ENCODE measurements around the gene MSRB2. TPM values are rescaled to one million over a fixed set of nuclear protein-coding genes. Genes with fewer than 3 reads are reported as not detected.

The MSRB2 gene
- total RNA-seq, 2 experiments from 2014 or later, result 6.0 to 9.7 TPM

DNA sequence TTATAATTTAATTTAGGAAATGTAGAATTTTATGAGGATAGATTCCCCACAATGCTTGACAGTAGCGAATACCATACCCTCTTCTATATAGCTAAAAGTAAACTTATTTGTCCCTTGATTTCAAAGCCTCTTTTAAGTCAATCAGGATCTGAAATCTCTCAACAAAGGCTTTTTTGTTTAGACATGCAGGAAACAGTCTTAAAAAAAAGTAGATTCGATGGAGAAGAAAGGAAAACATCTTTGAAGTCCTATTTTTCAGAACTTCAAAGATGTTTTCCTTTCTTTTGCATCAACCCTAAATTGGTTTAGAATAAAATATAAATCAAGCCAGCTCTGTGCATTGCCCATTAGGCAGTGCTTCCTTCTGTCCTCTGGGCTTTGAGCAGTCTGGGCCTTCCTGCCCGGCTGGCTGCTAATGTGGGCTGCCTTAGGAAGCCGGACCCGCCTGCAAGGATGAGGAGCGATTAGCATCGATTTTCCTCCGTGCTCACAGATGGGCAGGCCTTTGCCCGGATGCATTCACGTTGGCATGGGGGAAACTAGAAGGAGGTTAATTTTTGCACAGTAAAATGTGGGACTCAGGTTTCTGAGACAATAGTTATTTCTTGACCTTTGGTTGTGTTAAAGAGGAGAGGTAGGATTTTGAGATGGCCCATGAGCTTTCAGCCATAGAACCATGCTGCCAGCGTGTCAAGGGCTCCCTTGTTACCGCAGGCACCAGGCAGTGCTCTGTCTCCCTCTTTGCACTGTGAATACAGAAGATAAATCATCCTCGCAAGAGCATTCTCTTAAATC is 15.5 kb downstream of the MSRB2 start:
- Mint-ChIP-seq H3K4me3 (no peak overlapping the region), H3K36me3 (no peaks in the 10 kb centered on the region), H3K27ac (no peak overlapping the region), H3K9me3 (ENCODE audit: low read depth) (no peaks in the 10 kb centered on the region), H3K27me3 (no peaks in the 10 kb centered on the region), H3K4me1 (no peaks in the 10 kb centered on the region)
- no peak for DNase-seq
- ATAC-seq, result no peak
- CTCF ChIA-PET, result interaction anchor here (1.4 kb wide), 1 partner anchor 10 kb away, joined by 3 read pairs; no protein-coding TSS in a partner anchor

DNA sequence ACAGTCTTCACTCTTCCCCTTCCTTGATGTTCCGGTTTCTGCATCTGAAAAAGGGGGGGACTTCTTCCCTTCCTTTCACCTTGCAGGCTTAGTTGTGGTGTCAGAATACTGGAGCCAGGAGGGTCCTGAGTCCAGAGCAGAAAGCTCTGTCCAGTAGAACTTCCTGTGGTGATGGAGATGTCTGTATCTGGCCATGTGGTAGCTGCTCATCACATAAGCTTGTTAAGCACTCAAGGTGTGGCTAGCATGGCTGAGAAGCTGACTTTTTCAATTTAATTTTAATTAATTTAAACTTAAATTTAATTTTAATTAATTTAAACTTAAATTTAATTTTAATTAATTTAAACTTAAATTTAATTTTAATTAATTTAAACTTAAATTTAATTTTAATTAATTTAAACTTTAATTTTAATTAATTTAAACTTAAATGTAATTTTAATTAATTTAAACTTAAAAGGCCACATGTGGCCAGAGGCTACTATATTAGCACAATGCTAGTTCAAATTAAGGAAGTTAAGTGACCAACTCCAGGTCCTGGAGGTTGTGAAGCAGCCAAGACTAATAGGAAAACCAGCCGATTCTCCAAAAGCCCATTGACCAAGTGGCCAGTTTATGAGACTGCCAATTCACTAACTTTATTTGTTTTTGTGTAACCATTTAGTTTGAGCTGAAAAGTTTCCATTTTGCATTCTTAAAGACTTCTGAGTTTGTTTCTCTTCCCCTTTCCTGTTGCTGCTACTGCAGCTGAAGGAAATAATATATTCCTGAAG is 16.3 kb downstream of the MSRB2 start:
- Mint-ChIP-seq H3K4me3 (no peak overlapping the region), H3K27me3 (no peaks in the 10 kb centered on the region), H3K9me3 (ENCODE audit: low read depth) (no peaks in the 10 kb centered on the region), H3K36me3 (no peaks in the 10 kb centered on the region), H3K4me1 (no peaks in the 10 kb centered on the region), H3K27ac (no peak overlapping the region)
- CTCF ChIA-PET, result interaction anchor here (1.4 kb wide), 1 partner anchor 11 kb away, joined by 3 read pairs; no protein-coding TSS in a partner anchor
- no peak for DNase-seq
- ATAC-seq, result no peak

DNA sequence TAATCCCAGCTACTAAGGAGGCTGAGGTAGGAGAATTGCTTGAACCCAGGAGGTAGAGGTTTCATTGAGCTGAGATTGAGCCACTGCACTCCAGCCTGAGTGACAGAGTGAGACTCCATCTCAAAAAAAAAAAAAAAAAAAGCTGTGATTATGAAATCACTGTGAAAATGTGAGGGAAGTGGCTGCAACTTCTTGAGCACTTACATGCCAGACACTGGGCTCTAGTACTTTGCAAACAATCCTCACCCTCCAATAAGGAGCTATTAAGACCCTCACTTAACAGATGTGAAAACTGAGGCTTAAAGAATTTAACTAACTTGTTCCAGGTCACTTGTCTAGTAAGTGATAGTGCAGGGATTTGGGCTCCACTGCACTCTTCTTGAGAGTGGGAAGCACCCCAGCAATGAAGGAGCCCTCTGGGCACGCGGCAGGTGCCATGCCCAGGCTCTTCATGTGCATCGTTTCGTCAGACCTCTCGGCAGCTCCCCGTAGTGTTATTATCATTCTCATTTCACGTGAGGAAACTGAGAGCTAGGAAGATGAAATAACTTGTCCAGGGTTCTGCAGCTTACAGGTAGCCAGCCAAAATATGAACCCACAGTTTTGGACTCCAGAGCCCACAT is 19.0 kb downstream of the MSRB2 start:
- no peak for ATAC-seq
- Mint-ChIP-seq H3K27ac (no peak overlapping the region), H3K4me3 (no peak overlapping the region), H3K9me3 (ENCODE audit: low read depth) (no peaks in the 10 kb centered on the region), H3K4me1 (no peaks in the 10 kb centered on the region), H3K36me3 (no peaks in the 10 kb centered on the region), H3K27me3 (no peaks in the 10 kb centered on the region)
- DNase-seq, result no peak
- CTCF ChIA-PET, result interaction anchor here (0.7 kb wide), 1 partner anchor 33 kb away, joined by 3 read pairs; no protein-coding TSS in a partner anchor

DNA sequence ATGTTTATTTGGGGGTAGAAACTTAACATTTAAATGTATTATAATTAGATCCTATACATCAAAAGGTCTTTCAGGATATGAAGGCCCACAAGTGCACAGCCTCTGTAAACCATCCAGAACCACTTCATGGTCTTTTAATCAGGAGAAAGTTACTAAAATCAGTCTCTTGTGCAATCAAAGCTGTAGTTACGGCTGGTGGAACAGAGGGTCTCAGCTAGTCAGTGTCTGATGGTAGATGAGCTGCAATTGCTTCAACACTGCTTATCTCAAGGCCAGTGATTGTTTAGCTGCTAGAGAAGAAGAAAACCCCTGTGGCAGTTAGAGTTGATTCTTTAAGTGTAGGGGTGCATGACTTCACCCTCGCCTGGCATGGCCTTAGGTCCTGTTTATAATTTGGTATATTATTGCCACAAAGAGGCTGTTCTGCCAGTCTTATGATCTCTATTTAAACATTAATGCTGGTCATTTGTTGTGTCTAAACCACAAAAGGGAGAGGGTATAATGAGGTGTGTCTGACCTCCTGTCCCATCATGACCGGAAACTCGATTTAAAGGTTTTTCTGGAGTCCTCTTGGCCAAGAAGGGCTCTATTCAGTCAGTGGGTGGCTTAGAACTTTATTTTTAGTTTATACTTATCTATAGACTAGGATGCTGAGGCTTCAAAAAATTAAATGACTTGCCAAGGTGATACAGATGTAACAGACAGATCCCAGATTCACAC is 21.3 kb downstream of the MSRB2 start:
- H3K27me3 Mint-ChIP-seq, result no peaks in the 10 kb centered on the region
- DNase-seq, result no peak
- CTCF ChIA-PET, result no interaction called here

DNA sequence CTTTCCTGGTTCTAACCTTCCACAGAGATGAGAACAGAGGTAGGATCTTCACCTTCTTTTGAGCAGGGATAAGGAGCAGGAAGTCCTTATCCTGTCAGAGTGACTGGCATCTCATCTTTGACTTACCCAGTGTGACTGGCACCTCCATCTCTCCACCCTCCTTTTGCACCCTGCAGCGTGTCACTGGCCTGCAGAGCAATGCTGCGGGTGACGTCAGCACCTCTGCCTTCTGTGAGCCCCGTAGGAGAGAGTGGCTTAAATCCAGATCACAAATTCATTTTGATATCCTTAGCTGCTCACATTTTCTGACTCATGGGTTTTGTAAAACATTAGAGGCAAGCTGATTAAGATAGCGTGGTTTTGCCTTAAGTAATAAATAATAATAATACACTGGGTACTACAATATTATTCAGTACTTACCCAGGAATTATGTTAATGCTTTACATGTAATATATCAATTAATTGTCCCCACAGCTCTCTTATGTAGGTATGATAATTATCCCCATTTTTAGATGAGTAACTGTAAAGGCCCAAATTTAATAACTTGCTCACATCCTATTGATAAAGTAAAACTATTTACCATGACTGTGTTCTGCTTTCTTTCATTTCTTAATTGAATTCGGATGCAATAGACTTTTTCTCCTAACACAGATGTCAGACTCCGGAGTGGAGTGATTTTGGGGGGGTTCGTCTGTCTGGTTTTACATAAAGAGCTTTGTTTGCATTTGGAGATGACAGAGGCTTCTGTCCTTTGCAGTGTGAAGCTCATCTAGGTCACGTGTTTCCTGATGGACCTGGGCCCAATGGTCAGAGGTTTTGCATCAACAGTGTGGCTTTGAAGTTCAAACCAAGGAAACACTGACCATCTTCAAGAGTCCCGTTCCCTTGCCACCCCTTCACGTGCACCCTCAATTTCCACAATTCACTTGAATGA is 24.9 kb downstream of the MSRB2 start:
- Mint-ChIP-seq H3K4me1 (no peaks in the 10 kb centered on the region), H3K9me3 (ENCODE audit: low read depth) (no peaks in the 10 kb centered on the region), H3K27ac (no peak overlapping the region), H3K36me3 (no peaks in the 10 kb centered on the region), H3K4me3 (no peak overlapping the region), H3K27me3 (no peaks in the 10 kb centered on the region)
- no peak for DNase-seq
- ATAC-seq, result no peak
- CTCF ChIA-PET, result no interaction called here

More for the DNA sequence above, 21.3 kb downstream of the MSRB2 start:
- H3K4me1 Mint-ChIP-seq, result no peaks in the 10 kb centered on the region
- H3K27ac Mint-ChIP-seq, result no peak overlapping the region
- ATAC-seq, result no peak
- no peaks in the 10 kb centered on the region for H3K36me3 Mint-ChIP-seq
- H3K9me3 Mint-ChIP-seq (ENCODE audit: low read depth), result no peaks in the 10 kb centered on the region
- H3K4me3 Mint-ChIP-seq, result no peak overlapping the region

DNA sequence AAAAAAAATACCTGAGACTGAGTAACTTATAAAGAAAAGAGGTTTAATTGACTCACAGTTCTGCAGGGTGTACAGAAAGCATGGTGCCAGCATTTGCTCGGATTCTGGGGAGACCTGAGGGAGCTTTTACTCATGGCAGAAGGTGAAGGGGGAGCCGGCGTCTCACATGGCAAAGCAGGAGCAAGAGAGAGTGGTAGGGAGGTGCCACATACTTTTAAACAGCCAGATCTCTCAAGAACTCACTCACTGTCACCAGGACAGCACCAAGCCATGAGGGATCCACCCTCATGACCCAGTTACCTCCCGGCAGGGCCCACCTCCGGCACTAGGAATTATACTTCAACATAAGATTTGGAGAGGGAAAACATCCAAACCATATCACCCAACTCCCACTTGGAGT is 25.8 kb downstream of the MSRB2 start:
- H3K36me3 Mint-ChIP-seq, result no peaks in the 10 kb centered on the region
- H3K9me3 Mint-ChIP-seq (ENCODE audit: low read depth), result no peaks in the 10 kb centered on the region
- DNase-seq (no peak), ATAC-seq (no peak)
- H3K4me1 Mint-ChIP-seq, result no peaks in the 10 kb centered on the region
- no peak overlapping the region for H3K4me3 Mint-ChIP-seq
- no peak overlapping the region for H3K27ac Mint-ChIP-seq
- H3K27me3 Mint-ChIP-seq, result no peaks in the 10 kb centered on the region
- CTCF ChIA-PET, result no interaction called here

DNA sequence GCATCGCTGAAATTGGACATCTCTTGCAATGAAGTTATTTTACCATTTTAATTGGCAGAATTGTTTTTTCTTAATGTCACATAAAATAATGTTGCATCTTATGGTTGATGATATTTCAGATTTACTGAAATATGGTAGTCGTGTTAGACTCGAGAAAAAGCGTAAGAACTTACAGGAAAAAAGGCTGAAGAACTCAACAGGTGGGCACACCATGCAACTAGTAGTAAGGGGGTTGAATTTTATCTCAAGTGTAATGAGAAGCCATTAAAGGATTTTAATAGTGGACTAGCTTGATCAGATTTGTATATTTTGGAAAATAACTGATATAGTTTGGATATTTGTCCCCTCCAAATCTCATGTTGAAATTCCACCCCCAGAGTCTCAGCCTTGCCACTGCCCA is 41.1 kb downstream of the MSRB2 start:
- ATAC-seq, result no peak
- Mint-ChIP-seq H3K27ac (no peak overlapping the region), H3K27me3 (peaks cover 19% of the 10 kb centered on the region), H3K9me3 (ENCODE audit: low read depth) (peaks cover 1% of the 10 kb centered on the region), H3K4me1 (no peaks in the 10 kb centered on the region), H3K4me3 (no peak overlapping the region), H3K36me3 (no peaks in the 10 kb centered on the region)
- no peak for DNase-seq
- CTCF ChIA-PET, result no interaction called here

DNA sequence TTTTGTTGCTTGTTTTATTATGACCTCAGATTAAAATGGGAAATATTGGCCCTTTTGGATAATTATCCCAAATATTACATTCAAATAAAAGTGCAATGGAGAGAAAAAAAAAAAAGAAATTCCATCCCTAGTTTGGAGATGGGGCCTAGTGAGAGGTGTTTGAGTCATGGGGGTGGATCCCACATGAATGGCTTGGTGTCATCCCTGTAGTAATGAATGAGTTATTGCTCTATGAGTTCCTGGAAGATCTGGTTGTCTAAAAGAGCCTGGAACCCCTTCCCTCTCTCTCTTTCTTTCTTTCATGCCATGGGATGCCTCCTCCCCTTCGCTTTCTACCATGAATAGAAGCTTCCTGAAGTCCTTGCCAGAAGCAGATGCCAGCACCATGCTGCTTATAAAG is 44.3 kb downstream of the MSRB2 start:
- CTCF ChIA-PET, result no interaction called here
- Mint-ChIP-seq H3K27me3 (peaks cover 29% of the 10 kb centered on the region), H3K4me1 (no peaks in the 10 kb centered on the region), H3K27ac (no peak overlapping the region), H3K9me3 (ENCODE audit: low read depth) (no peaks in the 10 kb centered on the region), H3K36me3 (no peaks in the 10 kb centered on the region), H3K4me3 (no peak overlapping the region)
- ATAC-seq (no peak), DNase-seq (no peak)

DNA sequence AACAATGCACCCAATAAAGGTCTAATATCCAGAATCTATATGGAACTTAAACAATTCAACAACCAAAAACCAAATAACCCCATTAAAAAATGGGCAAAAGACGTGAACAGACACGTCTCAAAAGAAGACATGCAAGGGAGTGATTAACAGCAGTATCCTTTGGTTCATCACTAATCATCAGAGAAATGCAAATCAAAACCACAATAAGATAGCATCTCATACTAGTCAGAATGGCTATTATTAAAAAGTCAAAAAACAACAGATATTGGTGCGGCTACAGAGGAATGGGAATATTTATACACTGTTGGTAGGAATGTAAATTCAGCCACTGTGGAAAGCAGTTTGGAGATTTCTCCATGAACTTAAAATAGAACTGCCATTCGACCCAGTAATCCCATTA is 46.6 kb downstream of the MSRB2 start:
- H3K27ac Mint-ChIP-seq, result no peak overlapping the region
- peaks cover 27% of the 10 kb centered on the region for H3K27me3 Mint-ChIP-seq
- no peak overlapping the region for H3K4me3 Mint-ChIP-seq
- ATAC-seq (no peak), DNase-seq (no peak)
- CTCF ChIA-PET, result no interaction called here
- H3K4me1 Mint-ChIP-seq, result no peaks in the 10 kb centered on the region
- H3K9me3 Mint-ChIP-seq (ENCODE audit: low read depth), result no peaks in the 10 kb centered on the region
- no peaks in the 10 kb centered on the region for H3K36me3 Mint-ChIP-seq

DNA sequence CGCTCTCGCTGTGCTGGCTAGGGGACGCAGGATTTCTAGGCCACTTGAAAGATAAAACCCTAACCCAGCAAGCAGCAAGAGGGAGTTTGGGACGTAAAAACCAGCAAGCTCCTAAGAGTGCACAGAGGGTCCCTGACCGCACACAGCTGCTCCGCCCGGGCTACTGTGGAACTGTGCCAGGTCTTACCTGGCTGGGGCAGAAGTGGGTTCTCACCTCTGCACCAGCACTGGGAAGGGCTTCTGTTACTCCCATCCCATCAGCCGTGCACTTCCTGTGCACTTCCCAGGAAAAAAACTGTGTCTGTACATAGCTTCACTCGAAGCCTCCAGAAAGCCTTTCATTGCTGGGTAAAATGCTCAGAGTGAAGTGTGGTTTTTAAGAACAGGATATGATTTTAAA is 50.9 kb downstream of the MSRB2 start:
- Mint-ChIP-seq H3K36me3 (no peaks in the 10 kb centered on the region), H3K4me1 (no peaks in the 10 kb centered on the region), H3K4me3 (no peak overlapping the region), H3K9me3 (ENCODE audit: low read depth) (no peaks in the 10 kb centered on the region), H3K27ac (no peak overlapping the region), H3K27me3 (peaks cover 11% of the 10 kb centered on the region)
- DNase-seq (no peak), ATAC-seq (no peak)
- CTCF ChIA-PET, result no interaction called here

DNA sequence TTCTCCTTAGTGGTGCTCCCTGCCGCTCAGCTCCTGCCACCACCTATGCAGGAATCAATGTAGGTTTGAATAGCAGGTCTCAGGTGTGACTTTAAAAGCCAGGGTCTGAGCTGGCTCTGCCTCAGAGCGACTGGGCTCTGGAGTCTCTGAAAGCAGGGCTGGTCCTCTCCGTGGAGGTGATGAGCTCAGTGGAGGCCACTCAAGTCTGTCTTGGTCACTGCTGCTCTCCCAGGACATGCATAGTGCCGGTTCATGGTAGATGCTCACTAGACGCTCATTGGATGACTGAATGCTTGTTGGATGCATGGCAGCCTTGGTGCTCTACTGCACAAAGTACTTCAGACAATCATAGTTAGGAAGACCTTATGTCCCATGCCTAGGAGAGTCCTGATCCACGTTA is 51.7 kb downstream of the MSRB2 start:
- no peak for DNase-seq
- Mint-ChIP-seq H3K27me3 (peaks cover 6% of the 10 kb centered on the region), H3K9me3 (ENCODE audit: low read depth) (no peaks in the 10 kb centered on the region), H3K4me1 (no peaks in the 10 kb centered on the region), H3K27ac (no peak overlapping the region), H3K4me3 (no peak overlapping the region), H3K36me3 (no peaks in the 10 kb centered on the region)
- CTCF ChIA-PET, result no interaction called here
- ATAC-seq, result no peak

DNA sequence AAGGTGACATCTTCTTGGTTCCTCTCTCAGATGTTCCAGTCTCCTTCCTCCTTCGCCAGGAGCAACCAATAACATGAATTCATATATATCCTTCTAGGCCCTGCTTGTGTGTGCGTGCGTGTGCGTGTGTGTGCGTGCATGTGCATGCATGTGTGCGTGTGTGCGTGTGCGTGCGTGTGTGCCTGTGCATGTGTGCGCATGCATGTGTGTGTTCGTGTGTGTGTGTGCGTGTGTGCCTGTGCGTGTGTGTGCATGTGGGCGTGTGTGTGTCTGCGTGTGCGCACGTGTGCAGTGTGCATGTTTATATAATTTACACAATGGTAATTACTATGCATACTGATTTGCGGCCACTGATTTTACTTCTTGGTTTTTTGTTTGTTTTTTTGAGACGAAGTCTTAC is 52.8 kb downstream of the MSRB2 start:
- no peak for ATAC-seq
- H3K27me3 Mint-ChIP-seq, result no peaks in the 10 kb centered on the region
- no peaks in the 10 kb centered on the region for H3K9me3 Mint-ChIP-seq (ENCODE audit: low read depth)
- H3K4me3 Mint-ChIP-seq, result no peak overlapping the region
- DNase-seq, result no peak
- H3K36me3 Mint-ChIP-seq, result no peaks in the 10 kb centered on the region
- no peak overlapping the region for H3K27ac Mint-ChIP-seq
- H3K4me1 Mint-ChIP-seq, result no peaks in the 10 kb centered on the region
- CTCF ChIA-PET, result no interaction called here
